H9 (cell line): ENCODE results near the gene STYK1. TPM values are rescaled to one million over a fixed set of nuclear protein-coding genes. Genes with fewer than 3 reads are reported as not detected.

Experiments
- DNase-seq: peaks from one replicate; pipeline ENCODE4 v3.0.0-alpha.2; 2017
- H2AFZ ChIP-seq: one replicate; pipeline ENCODE4 v1.6.1; 2013; ENCODE audit warnings: mild to moderate bottlenecking, low read length, control low read depth, moderate library complexity
- H2AK5ac ChIP-seq: 2 replicates; pipeline ENCODE4 v1.6.1; 2013; ENCODE audit warnings: low read length, control low read depth, mixed read lengths; ENCODE audit not compliant: insufficient read length
- H2BK120ac ChIP-seq: one replicate; pipeline ENCODE4 v1.6.1; 2013; ENCODE audit warnings: low read depth, mild to moderate bottlenecking, low read length, control low read depth, inconsistent platforms; ENCODE audit not compliant: poor library complexity, severe bottlenecking
- H2BK12ac ChIP-seq: 2 replicates; pipeline ENCODE4 v1.6.1; 2013; ENCODE audit warnings: low read length, control low read depth, mixed read lengths, low read depth; ENCODE audit not compliant: insufficient read length
- H2BK15ac ChIP-seq: 2 replicates; pipeline ENCODE4 v1.6.1; 2013; ENCODE audit warnings: low read depth, low read length, control low read depth
- H2BK20ac ChIP-seq: one replicate; pipeline ENCODE4 v1.6.1; 2013; ENCODE audit warnings: low read depth, mild to moderate bottlenecking, low read length, control low read depth, inconsistent platforms; ENCODE audit not compliant: poor library complexity, severe bottlenecking
- H2BK5ac ChIP-seq: 2 replicates; pipeline ENCODE4 v1.6.1; 2013; ENCODE audit warnings: low read length, control low read depth, mixed read lengths; ENCODE audit not compliant: insufficient read length
- H3K14ac ChIP-seq: 2 replicates; pipeline ENCODE4 v1.6.1; 2013; ENCODE audit warnings: low read length, control low read depth; ENCODE audit not compliant: insufficient read depth
- H3K18ac ChIP-seq: 2 replicates; pipeline ENCODE4 v1.6.1; 2013; ENCODE audit warnings: low read depth, mild to moderate bottlenecking, mixed read lengths, low read length, control low read depth; ENCODE audit not compliant: insufficient read length
- H3K23ac ChIP-seq: 2 replicates; pipeline ENCODE4 v1.6.1; 2013; ENCODE audit warnings: low read length, control low read depth, mixed read lengths, low read depth; ENCODE audit not compliant: insufficient read length
- H3K23me2 ChIP-seq: 2 replicates; pipeline ENCODE4 v1.6.1; 2013; ENCODE audit warnings: low read depth, mild to moderate bottlenecking, mixed read lengths, low read length, control low read depth; ENCODE audit not compliant: insufficient read length, poor library complexity, severe bottlenecking
- H3K27ac ChIP-seq: 2 replicates; pipeline ENCODE4 v1.5.1; 2013; ENCODE audit warnings: low read length, control low read depth, mixed read lengths, low read depth; ENCODE audit not compliant: insufficient read length
- H3K27me3 ChIP-seq: 2 replicates; pipeline ENCODE4 v1.6.1; 2013; ENCODE audit warnings: low read length, control low read depth, inconsistent platforms; ENCODE audit not compliant: insufficient read depth
- H3K4ac ChIP-seq: 2 replicates; pipeline ENCODE4 v1.6.1; 2013; ENCODE audit warnings: low read depth, mild to moderate bottlenecking, control low read depth, inconsistent platforms, low read length, moderate library complexity
- H3K4me1 ChIP-seq: 2 replicates; pipeline ENCODE4 v1.6.1; 2013; ENCODE audit warnings: low read length, control low read depth, inconsistent platforms; ENCODE audit not compliant: insufficient read depth
- H3K4me2 ChIP-seq: 2 replicates; pipeline ENCODE4 v1.6.1; 2013; ENCODE audit warnings: low read length, control low read depth, mixed read lengths; ENCODE audit not compliant: insufficient read length, insufficient read depth
- H3K56ac ChIP-seq: 2 replicates; pipeline ENCODE4 v1.6.1; 2013; ENCODE audit warnings: low read depth, mild to moderate bottlenecking, mixed read lengths, low read length, control low read depth; ENCODE audit not compliant: insufficient read length
- H3K79me1 ChIP-seq: 2 replicates; pipeline ENCODE4 v1.6.1; 2013; ENCODE audit warnings: low read depth, mild to moderate bottlenecking, moderate library complexity, low read length, control low read depth, inconsistent platforms; ENCODE audit not compliant: insufficient read depth, poor library complexity, severe bottlenecking
- H3K79me2 ChIP-seq: 2 replicates; pipeline ENCODE4 v1.6.1; 2013; ENCODE audit warnings: low read length, control low read depth, inconsistent platforms; ENCODE audit not compliant: insufficient read depth
- H3K9ac ChIP-seq: 2 replicates; pipeline ENCODE4 v1.6.1; 2013; ENCODE audit warnings: low read length, control low read depth, mixed read lengths; ENCODE audit not compliant: insufficient read length; ENCODE audit errors: extremely low read depth
- H3K9me3 ChIP-seq: one replicate; pipeline ENCODE4 v1.6.1; 2013; ENCODE audit warnings: low read depth, low read length, inconsistent platforms; ENCODE audit not compliant: control insufficient read depth
- H3T11ph ChIP-seq: one replicate; pipeline ENCODE4 v1.6.1; 2013; ENCODE audit warnings: mild to moderate bottlenecking, low read length, control low read depth, inconsistent platforms
- H4K20me1 ChIP-seq: one replicate; pipeline ENCODE4 v1.6.1; 2013; ENCODE audit not compliant: control insufficient read depth, insufficient read length, insufficient read depth
- H4K5ac ChIP-seq: 2 replicates; pipeline ENCODE4 v1.6.1; 2013; ENCODE audit warnings: low read depth, mild to moderate bottlenecking, mixed read lengths, low read length, control low read depth; ENCODE audit not compliant: insufficient read length
- H4K8ac ChIP-seq: replicated peaks from 2 replicates; pipeline ENCODE4 v1.6.1; 2013; ENCODE audit warnings: low read length, control low read depth, mixed read lengths, low read depth; ENCODE audit not compliant: insufficient read length
- H4K91ac ChIP-seq: 2 replicates; pipeline ENCODE4 v1.6.1; 2013; ENCODE audit warnings: low read depth, mild to moderate bottlenecking, moderate library complexity, mixed read lengths, low read length, control low read depth; ENCODE audit not compliant: insufficient read length
- H3K27ac Mint-ChIP-seq, 3 experiments: 2 replicates in 2 of 3; 3 replicates in 1 of 3; pipeline ENCODE4 v1.8.0; 2020 to 2021; ENCODE audit warnings: mixed read lengths in 3 of 3, mild to moderate bottlenecking in 1 of 3, moderate library complexity in 1 of 3
- H3K27me3 Mint-ChIP-seq: 2 replicates; pipeline ENCODE4 v1.8.0; 2021; ENCODE audit warnings: low read depth, mild to moderate bottlenecking, moderate library complexity, mixed read lengths
- H3K36me3 Mint-ChIP-seq, 3 experiments: 2 replicates in 2 of 3; 3 replicates in 1 of 3; pipeline ENCODE4 v1.8.0; 2020 to 2021; ENCODE audit warnings: low read depth in 3 of 3, mixed read lengths in 3 of 3; ENCODE audit not compliant: insufficient read depth in 1 of 3
- H3K4me1 Mint-ChIP-seq, 2 experiments: 2 replicates each; pipeline ENCODE4 v1.8.0; 2020; ENCODE audit warnings: mixed read lengths in 2 of 2
- H3K4me3 Mint-ChIP-seq, 2 experiments: 2 replicates in 1 of 2; 3 replicates in 1 of 2; pipeline ENCODE4 v1.8.0; 2020 to 2021; ENCODE audit warnings: mild to moderate bottlenecking in 2 of 2, mixed read lengths in 2 of 2, moderate library complexity in 1 of 2
- H3K9me3 Mint-ChIP-seq, 2 experiments: 2 replicates in 1 of 2; 3 replicates in 1 of 2; pipeline ENCODE4 v1.8.0; 2020; ENCODE audit warnings: mild to moderate bottlenecking in 2 of 2, mixed read lengths in 2 of 2, moderate library complexity in 1 of 2
- CTCF ChIP-seq: fragments of 200-600 bp; sonication (generic); conservative IDR thresholded peaks from 3 replicates; pipeline ENCODE4 v1.8.0; 2021; ENCODE audit warnings: antibody characterized with exemption, mild to moderate bottlenecking
- WGBS: extraction: QIAGEN DNeasy Blood & Tissue Kit; methylation state at CpG from one replicate; pipeline ENCODE4 v1.1.7; 2013; ENCODE audit warnings: missing lambda C conversion rate, low lambda C conversion rate, mixed read lengths; ENCODE audit not compliant: insufficient read length; ENCODE audit errors: extremely low coverage; 5-methylcytosine and 5-hydroxymethylcytosine counted together
- total RNA-seq: library from RNA; stranded (reverse); gene quantifications from 2 replicates; pipeline ENCODE4 v1.2.1, GENCODE V29; 2021

Gene STYK1
- total RNA-seq, 1 experiment from 2014 or later = 0.37 TPM

DNA sequence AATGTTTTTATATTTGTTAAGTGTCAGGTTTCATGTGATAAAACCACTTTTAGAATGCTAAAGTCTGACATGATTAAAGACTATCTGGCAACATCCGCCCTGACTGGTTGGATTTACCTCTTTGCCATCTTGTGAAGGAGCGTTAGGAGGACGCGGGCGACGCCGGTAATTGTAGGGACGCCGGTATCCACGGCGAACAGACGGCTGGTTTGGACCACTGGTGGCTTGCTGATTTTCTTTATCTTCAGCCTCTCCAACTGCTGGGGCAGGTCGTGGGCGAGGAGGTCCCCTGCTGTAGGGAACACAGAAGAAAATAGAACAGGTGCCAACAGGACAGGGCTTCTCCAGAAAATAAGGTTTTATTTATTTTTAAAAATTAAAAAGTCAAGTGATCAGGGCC lies 28.0 kb upstream of the STYK1 start:
- H3K9ac ChIP-seq = no peak overlapping the region
- no peaks in the 10 kb centered on the region for H3K4me1 Mint-ChIP-seq

More for the DNA sequence above, 28.0 kb upstream of the STYK1 start:
- H3K23ac ChIP-seq = no peak overlapping the region
- H3K27ac Mint-ChIP-seq = no peak overlapping the region; a peak in 1 of 7 replicates
- no peak overlapping the region for H2BK5ac ChIP-seq
- no peak for TF ChIP-seq CTCF
- H3K4me2 ChIP-seq = no peak overlapping the region
- H2BK15ac ChIP-seq = no peak overlapping the region
- no peak overlapping the region for H3K4me3 Mint-ChIP-seq
- no peak overlapping the region for H2AK5ac ChIP-seq
- no peaks in the 10 kb centered on the region for H3K9me3 ChIP-seq
- H3T11ph ChIP-seq = no peak overlapping the region
- H2BK12ac ChIP-seq = no peak overlapping the region
- no peak overlapping the region for H2BK20ac ChIP-seq
- H3K79me1 ChIP-seq = no peaks in the 10 kb centered on the region
- no peaks in the 10 kb centered on the region for H3K79me2 ChIP-seq
- DNase-seq = no peak
- WGBS = no CpG with 5 or more reads among the region's 14 CpGs
- no peak overlapping the region for H3K14ac ChIP-seq
- H4K5ac ChIP-seq = no peak overlapping the region
- no peaks in the 10 kb centered on the region for H4K20me1 ChIP-seq
- no peak overlapping the region for H2AFZ ChIP-seq
- H3K56ac ChIP-seq = no peak overlapping the region
- no peak overlapping the region for H2BK120ac ChIP-seq
- H3K23me2 ChIP-seq = no peaks in the 10 kb centered on the region
- H3K27ac ChIP-seq = no peak overlapping the region
- H3K18ac ChIP-seq = no peak overlapping the region
- no peaks in the 10 kb centered on the region for H3K27me3 Mint-ChIP-seq
- H3K27me3 ChIP-seq = no peaks in the 10 kb centered on the region
- no peaks in the 10 kb centered on the region for H3K9me3 Mint-ChIP-seq
- H4K8ac ChIP-seq = no peak overlapping the region
- H3K4me1 ChIP-seq = no peaks in the 10 kb centered on the region
- H4K91ac ChIP-seq = no peak overlapping the region
- H3K36me3 Mint-ChIP-seq = peaks cover 28 to 84% (median 77%) of the 10 kb centered on the region in 3 experiments
- H3K4ac ChIP-seq = no peak overlapping the region
